HEK293T (cell line): ENCODE data around the gene SCTR.
"Not testable (repeated sequence)": the region's sequence is repeated elsewhere in the genome, so short reads cannot be mapped to it uniquely, and the experiment has no call there.

ENCODE experiments used
- CTCF ChIA-PET: fragments of 350-600 bp; formaldehyde crosslinking; extraction: SDS; loops from one replicate; lab custom pipeline; 2021; ENCODE audit warnings: antibody characterized with exemption, inconsistent platforms; lab: Yijun Ruan, JAX
- POLR2A ChIA-PET: fragments of 350-600 bp; formaldehyde crosslinking; extraction: SDS; loops from one replicate; lab custom pipeline; 2020; ENCODE audit warnings: antibody characterized with exemption, inconsistent platforms; lab: Yijun Ruan, JAX
- DNase-seq: peaks from one replicate; pipeline ENCODE4 v3.0.0; 2012; ENCODE audit warnings: mixed read lengths; ENCODE audit errors: extremely low spot score
- ARNT ChIP-seq: fragments of 450-650 bp; IDR thresholded peaks from 2 replicates; pipeline ENCODE4 v1.6.1; 2017; ENCODE audit warnings: mild to moderate bottlenecking
- BHLHE40 ChIP-seq: fragments of 450-650 bp; IDR thresholded peaks from 2 replicates; pipeline ENCODE4 v1.6.1; 2016; ENCODE audit warnings: mild to moderate bottlenecking, moderate library complexity, borderline replicate concordance
- CTBP1 ChIP-seq: fragments of 450-650 bp; IDR thresholded peaks from 2 replicates; pipeline ENCODE4 v1.6.1; 2016; ENCODE audit warnings: borderline replicate concordance
- ELF4 ChIP-seq: fragments of 450-650 bp; IDR thresholded peaks from 2 replicates; pipeline ENCODE4 v1.6.1; 2017; ENCODE audit warnings: antibody characterized with exemption
- FOXA1 ChIP-seq: fragments of 450-650 bp; IDR thresholded peaks from 2 replicates; pipeline ENCODE4 v1.6.1; 2016; ENCODE audit warnings: mild to moderate bottlenecking
- FOXK2 ChIP-seq: fragments of 450-650 bp; IDR thresholded peaks from 2 replicates; pipeline ENCODE4 v1.6.1; 2016; ENCODE audit warnings: mild to moderate bottlenecking
- FOXM1 ChIP-seq: fragments of 450-650 bp; IDR thresholded peaks from 2 replicates; pipeline ENCODE4 v1.6.1; 2017; ENCODE audit warnings: mild to moderate bottlenecking, borderline replicate concordance
- HDGF ChIP-seq: fragments of 450-650 bp; IDR thresholded peaks from 2 replicates; pipeline ENCODE4 v1.6.1; 2017; ENCODE audit warnings: antibody characterized with exemption, borderline replicate concordance
- L3MBTL2 ChIP-seq: fragments of 450-650 bp; conservative IDR thresholded peaks from 2 replicates; pipeline ENCODE4 v1.6.1; 2016; ENCODE audit warnings: mild to moderate bottlenecking
- LEF1 ChIP-seq: fragments of 450-650 bp; IDR thresholded peaks from 2 replicates; pipeline ENCODE4 v1.6.1; 2017; ENCODE audit warnings: mild to moderate bottlenecking, borderline replicate concordance
- NFRKB ChIP-seq: fragments of 450-650 bp; IDR thresholded peaks from 2 replicates; pipeline ENCODE4 v1.6.1; 2016; ENCODE audit warnings: mild to moderate bottlenecking, moderate library complexity
- PKNOX1 ChIP-seq: fragments of 450-650 bp; IDR thresholded peaks from 2 replicates; pipeline ENCODE4 v1.6.1; 2016
- SP1 ChIP-seq: fragments of 450-650 bp; IDR thresholded peaks from 2 replicates; pipeline ENCODE4 v1.6.1; 2017
- SUZ12 ChIP-seq: fragments of 450-650 bp; IDR thresholded peaks from 2 replicates; pipeline ENCODE4 v1.6.1; 2016; ENCODE audit warnings: mild to moderate bottlenecking
- TARDBP ChIP-seq: fragments of 450-650 bp; IDR thresholded peaks from 2 replicates; pipeline ENCODE4 v1.6.1; 2016
- ZNF384 ChIP-seq: fragments of 450-650 bp; IDR thresholded peaks from 2 replicates; pipeline ENCODE4 v1.6.1; 2016

Gene SCTR

GRCh38 chr2:119405151-119405550 is 119.1 kb downstream of the SCTR start:
- ChIA-PET POLR2A (no interaction called here), CTCF (no interaction called here)
- no peak for DNase-seq
- no peak for TF ChIP-seq CTBP1
- TF ChIP-seq FOXA1 = no peak
- no peak for TF ChIP-seq LEF1
- no peak for TF ChIP-seq SUZ12
- no peak for TF ChIP-seq FOXM1
- TF ChIP-seq BHLHE40 = no peak

- CTCF ChIA-PET, POLR2A ChIA-PET, DNase-seq: not testable (repeated sequence)
Observed at GRCh38 chr2:119403618-119404017, 120.7 kb downstream of the SCTR start.

- ChIA-PET POLR2A (no interaction called here), CTCF (no interaction called here)
- no peak for TF ChIP-seq ZNF384
- no peak for DNase-seq
Observed at GRCh38 chr2:119402645-119403560, 121.4 kb downstream of the SCTR start.

DNA sequence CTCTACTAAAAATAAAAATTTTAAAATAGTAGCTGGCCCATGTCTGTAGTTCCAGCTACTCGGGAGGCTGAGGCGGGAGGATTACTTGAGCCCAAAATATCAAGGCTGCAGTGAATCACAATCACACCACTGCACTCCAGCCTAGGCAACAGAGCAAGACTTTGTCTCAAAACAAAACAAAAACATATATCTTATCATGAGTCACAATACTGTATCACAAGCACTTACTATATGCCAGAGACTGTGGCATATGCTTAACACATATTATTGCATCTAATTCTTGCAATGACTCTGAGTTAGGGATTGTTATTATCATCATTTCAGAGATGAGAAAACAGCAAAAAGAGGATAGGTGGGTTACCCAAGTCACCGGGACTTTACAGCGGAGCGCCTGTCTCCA is 122.2 kb downstream of the SCTR start:
- DNase-seq = no peak
- ChIA-PET CTCF (no interaction called here), POLR2A (no interaction called here)
- TF ChIP-seq SUZ12 (no peak), FOXM1 (no peak), ARNT (no peak), FOXA1 (no peak), CTBP1 (no peak), LEF1 (no peak), TARDBP (no peak), ELF4 (no peak), SP1 (no peak), L3MBTL2 (no peak), BHLHE40 (no peak), ZNF384 (no peak), PKNOX1 (no peak), HDGF (no peak), FOXK2 (no peak), NFRKB (no peak)

DNA sequence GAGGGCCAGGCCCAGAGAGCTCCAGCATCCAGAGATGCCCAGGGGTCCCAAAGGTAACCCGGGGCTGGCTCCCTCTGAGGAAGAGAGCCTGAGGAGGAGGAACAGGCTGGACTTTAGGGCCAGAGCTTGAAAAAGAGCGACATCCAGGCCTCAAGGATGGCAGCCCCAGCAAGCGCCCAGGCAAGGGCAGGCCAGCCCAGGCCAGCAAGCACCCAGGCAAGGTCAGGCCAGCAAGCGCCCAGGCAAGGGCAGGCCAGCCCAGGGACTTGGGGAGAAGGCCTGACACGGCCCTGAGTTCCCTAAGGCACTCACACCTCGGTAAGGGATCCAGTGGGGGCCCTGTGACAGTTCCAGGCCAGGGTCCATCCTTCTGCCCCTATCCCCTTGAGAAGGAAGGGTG is 127.1 kb downstream of the SCTR start:
- TF ChIP-seq BHLHE40 = no peak
- no peak for TF ChIP-seq HDGF
- no peak for TF ChIP-seq ZNF384
- TF ChIP-seq ARNT = no peak
- no peak for TF ChIP-seq FOXM1
- no peak for TF ChIP-seq NFRKB
- no peak for TF ChIP-seq CTBP1
- TF ChIP-seq ELF4 = no peak
- no peak for TF ChIP-seq PKNOX1
- no peak for TF ChIP-seq FOXK2
- TF ChIP-seq SP1 = no peak
- no peak for TF ChIP-seq L3MBTL2
- TF ChIP-seq FOXA1 = no peak
- no peak for TF ChIP-seq TARDBP
- TF ChIP-seq SUZ12 = no peak
- no peak for TF ChIP-seq LEF1
- DNase-seq = no peak
- POLR2A ChIA-PET = no interaction called here
- CTCF ChIA-PET = interaction anchor here (0.9 kb wide), 1 partner anchor 79 kb away, joined by 3 read pairs; no protein-coding TSS in a partner anchor

GRCh38 chr2:119393971-119394748 is 130.1 kb downstream of the SCTR start:
- ChIA-PET POLR2A (no interaction called here), CTCF (no interaction called here)
- no peak for DNase-seq
- no peak for TF ChIP-seq SP1
- TF ChIP-seq CTBP1 = no peak
- no peak for TF ChIP-seq FOXK2
- TF ChIP-seq HDGF = no peak
- TF ChIP-seq SUZ12 = no peak
- TF ChIP-seq PKNOX1 = no peak
- TF ChIP-seq TARDBP = no peak
- TF ChIP-seq ELF4 = no peak
